Endothelial cell of umbilical vein (primary cell): ENCODE data around the gene ADORA2A. TPM values are rescaled to one million over a fixed set of nuclear protein-coding genes. Genes with fewer than 3 reads are reported as not detected.

Experiments used
- BruUV-seq: library from RNA; stranded (reverse); fragments of 400-500 nt; replicated peaks from 2 replicates; lab custom pipeline; 2021; lab: Mats Ljungman, UMichigan
- CTCF ChIA-PET: fragments of 300-600, 350-600 bp; sonication (Branson Sonifier 250); formaldehyde crosslinking; loops from one replicate; lab custom pipeline; 2021; ENCODE audit warnings: antibody characterized with exemption, inconsistent platforms; lab: Charles Lee
- POLR2A ChIA-PET: fragments of 300-600, 350-600 bp; sonication (Branson Sonifier 250); formaldehyde crosslinking; loops from one replicate; lab custom pipeline; 2021; ENCODE audit warnings: antibody characterized with exemption, inconsistent platforms; lab: Charles Lee
- DNase-seq: peaks from one replicate; pipeline ENCODE4 v3.0.0-alpha.2; 2011; ENCODE audit warnings: low read depth, low spot score
- FAIRE-seq: peaks from 2 replicates; lab custom pipeline; 2011; peaks lifted over from hg19 to GRCh38; lab: Jason Lieb, UNC
- H2AFZ ChIP-seq: 2 replicates; pipeline ENCODE4 v1.6.0; 2012; ENCODE audit warnings: low read depth, low read length, control low read depth, inconsistent platforms
- H3K27ac ChIP-seq: 2 replicates; pipeline ENCODE4 v1.5.1; 2011; ENCODE audit warnings: low read depth, mild to moderate bottlenecking, control low read depth, low read length, moderate library complexity; ENCODE audit not compliant: insufficient read depth
- H3K27me3 ChIP-seq, 2 experiments: 2 replicates each; pipeline versions ENCODE4 v1.6.0 to v1.6.1; 2011; ENCODE audit warnings: low read length in 2 of 2, mixed read lengths in 1 of 2; ENCODE audit not compliant: control insufficient read depth in 2 of 2, insufficient read depth in 2 of 2
- H3K36me3 ChIP-seq, 2 experiments: 2 replicates in 1 of 2; 3 replicates in 1 of 2; pipeline ENCODE4 v1.5.1; 2011; ENCODE audit warnings: low read length in 2 of 2, mild to moderate bottlenecking in 1 of 2, moderate library complexity in 1 of 2; ENCODE audit not compliant: control insufficient read depth in 2 of 2, insufficient read depth in 2 of 2; ENCODE audit errors: extremely low read depth in 1 of 2
- H3K4me1 ChIP-seq: 3 replicates; pipeline ENCODE4 v1.5.1; 2011; ENCODE audit warnings: mild to moderate bottlenecking, low read length; ENCODE audit not compliant: control insufficient read depth, insufficient read depth; ENCODE audit errors: extremely low read depth
- H3K4me2 ChIP-seq: 2 replicates; pipeline ENCODE4 v1.6.1; 2011; ENCODE audit warnings: low read length, control low read depth, mixed read lengths; ENCODE audit not compliant: insufficient read depth
- H3K4me3 ChIP-seq, 3 experiments: fragments of 200-600 bp in 1 of 3; sonication (generic), shearing (Covaris generic) in 1 of 3; replicated peaks in 1 of 3; 2 replicates each; pipeline ENCODE4 v1.5.1; 2011 to 2016; ENCODE audit warnings: control low read depth in 3 of 3, low read length in 3 of 3, mild to moderate bottlenecking in 2 of 3, inconsistent platforms in 1 of 3, low read depth in 1 of 3, moderate library complexity in 1 of 3; ENCODE audit not compliant: insufficient read depth in 1 of 3
- H3K79me2 ChIP-seq: 2 replicates; pipeline ENCODE4 v1.6.0; 2012; ENCODE audit warnings: low read length, inconsistent platforms; ENCODE audit not compliant: control insufficient read depth, insufficient read depth
- H3K9ac ChIP-seq: replicated peaks from 2 replicates; pipeline ENCODE3; 2011; ENCODE audit warnings: low read length, control low read depth; ENCODE audit not compliant: insufficient read depth; ENCODE audit errors: extremely low read depth
- H3K9me1 ChIP-seq: replicated peaks from 3 replicates; pipeline ENCODE4 v1.6.0; 2011; ENCODE audit warnings: mild to moderate bottlenecking, low read length; ENCODE audit not compliant: control insufficient read depth, insufficient read depth; ENCODE audit errors: extremely low read depth
- H3K9me3 ChIP-seq: replicated peaks from 2 replicates; pipeline ENCODE4 v1.5.1; 2012; ENCODE audit warnings: low read length, inconsistent platforms; ENCODE audit not compliant: control insufficient read depth, insufficient read depth
- H4K20me1 ChIP-seq: replicated peaks from 2 replicates; pipeline ENCODE3; 2011; ENCODE audit warnings: mild to moderate bottlenecking, low read length; ENCODE audit not compliant: control insufficient read depth, insufficient read depth; ENCODE audit errors: extremely low read depth
- CTCF ChIP-seq, 2 donors: IDR thresholded peaks; 1 replicate in 1 of 2; 2 replicates in 1 of 2; pipeline ENCODE4 v1.5.1; 2011; ENCODE audit warnings: low read length in 2 of 2, mild to moderate bottlenecking in 2 of 2, moderate library complexity in 2 of 2, control low read depth in 1 of 2, inconsistent platforms in 1 of 2, low read depth in 1 of 2; ENCODE audit not compliant: insufficient read depth in 1 of 2; ENCODE audit errors: extremely low read depth in 1 of 2
- EZH2 ChIP-seq: IDR thresholded peaks from 2 replicates; pipeline ENCODE4 v1.6.1; 2012; ENCODE audit warnings: borderline replicate concordance, low read depth, mild to moderate bottlenecking, moderate library complexity, low read length, inconsistent platforms; ENCODE audit not compliant: severe bottlenecking
- FOS ChIP-seq: IDR thresholded peaks from 2 replicates; pipeline ENCODE4 v1.6.1; 2011; ENCODE audit warnings: mild to moderate bottlenecking, low read length, moderate library complexity, borderline replicate concordance; ENCODE audit not compliant: insufficient read depth
- GATA2 ChIP-seq: IDR thresholded peaks from 2 replicates; pipeline ENCODE4 v1.7.0; 2011; ENCODE audit warnings: low read depth, mild to moderate bottlenecking, moderate library complexity, mixed read lengths, low read length; ENCODE audit not compliant: insufficient read length, insufficient read depth
- JUN ChIP-seq: IDR thresholded peaks from 2 replicates; pipeline ENCODE4 v1.6.1; 2011; ENCODE audit warnings: borderline replicate concordance, low read depth; ENCODE audit not compliant: insufficient read length, insufficient read depth
- MYC ChIP-seq: IDR thresholded peaks from one replicate; pipeline ENCODE4 v1.6.1; 2011; ENCODE audit warnings: mild to moderate bottlenecking, low read depth, low read length
- POLR2A ChIP-seq: IDR thresholded peaks from 2 replicates; pipeline ENCODE4 v1.6.1; 2012; ENCODE audit warnings: low read depth, mild to moderate bottlenecking, control low read depth, low read length
- POLR2AphosphoS5 ChIP-seq: IDR thresholded peaks from 2 replicates; pipeline ENCODE4 v1.6.1; 2012; ENCODE audit warnings: low read depth, mild to moderate bottlenecking, control low read depth, low read length, moderate library complexity; ENCODE audit not compliant: insufficient read depth
- dilution Hi-C: fragments of 300-500 bp; cut with MboI; formaldehyde crosslinking; loops from one replicate; pipeline ENCODE4 v1.15.0; 2019; ENCODE audit warnings: low sequenced_read_pairs; ENCODE audit not compliant: extremely low pct_ligation_motif_present
- intact Hi-C: fragments of 100-400 bp; cut with micrococcal nuclease; formaldehyde crosslinking; loops from one replicate; pipeline ENCODE4 v1.10.0; 2022
- polyA plus RNA-seq, 4 experiments: library from polyadenylated mRNA; depleted of rRNA in 3 of 4; stranded (reverse) in 3 of 4; unstranded in 1 of 4; fragments of >200 nt; gene quantifications; 2 replicates each; pipeline versions ENCODE4 v1.2.1 to v1.2.3, GENCODE V29; 2011 to 2012; ENCODE audit warnings: missing spikeins in 1 of 4
- total RNA-seq: library from RNA; stranded (reverse); gene quantifications from 2 replicates; pipeline ENCODE4 v1.2.3, GENCODE V29; 2021
- TF ChIP-seq, protein P1 (sequence below): IDR thresholded peaks from 2 replicates; pipeline ENCODE4 v1.6.1; 2011; ENCODE audit not compliant: insufficient read depth, insufficient read length

The ADORA2A gene
- total and polyA plus RNA-seq, 2 donors (not counting 3 experiments of a cell fraction or from before 2014, with no cell fraction given): 20.0 to 33.1 TPM

DNA sequence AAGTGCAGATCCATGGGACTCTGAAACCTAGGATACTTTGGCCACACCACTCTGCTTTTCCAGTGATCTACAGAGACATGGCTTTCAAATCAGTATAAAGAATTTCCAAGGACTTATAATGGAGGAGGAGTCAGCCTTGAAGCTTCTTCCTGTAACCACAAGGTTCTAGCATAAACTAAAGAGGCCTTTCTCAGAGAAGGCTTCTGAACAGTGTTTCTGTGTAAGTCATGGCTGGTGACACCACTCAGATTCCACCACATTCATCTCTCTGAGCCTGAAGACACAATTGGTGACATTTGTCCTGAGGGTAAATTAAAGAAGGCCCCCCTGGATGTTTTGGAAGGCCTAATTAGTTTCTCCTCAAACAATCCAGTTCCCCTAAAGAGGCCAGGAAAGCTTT, 29.0 kb upstream of the ADORA2A start:
- FAIRE-seq (no peak), DNase-seq (no peak)
- Histone ChIP-seq H3K4me2 (no peak overlapping the region), H3K27ac (no peak overlapping the region), H3K4me3 (no peak overlapping the region), H2AFZ (no peak overlapping the region), H3K9me1 (no peaks in the 10 kb centered on the region), H3K9ac (no peak overlapping the region), H4K20me1 (no peaks in the 10 kb centered on the region), H3K9me3 (no peaks in the 10 kb centered on the region), H3K79me2 (peaks cover 2% of the 10 kb centered on the region), H3K36me3 (no peaks in the 10 kb centered on the region), H3K4me1 (peaks cover 43% of the 10 kb centered on the region), H3K27me3 (no peaks in the 10 kb centered on the region)
- BruUV-seq: no TSS peak
- ChIA-PET POLR2A (no interaction called here), CTCF (no interaction called here)
- intact Hi-C loops (no loop called here), dilution Hi-C loops (no loop called here)
- TF ChIP-seq FOS (no peak), MYC (no peak), JUN (no peak), EZH2 (no peak), CTCF (IDR thresholded peaks at IDR 0.05; ENCODE audit: extremely low read depth in 1 of 2, insufficient read depth in 1 of 2, low read depth in 1 of 2, low read length in 2 of 2) (no peak), POLR2AphosphoS5 (no peak), GATA2 (no peak), POLR2A (no peak)
- TF ChIP-seq, protein P1, sequence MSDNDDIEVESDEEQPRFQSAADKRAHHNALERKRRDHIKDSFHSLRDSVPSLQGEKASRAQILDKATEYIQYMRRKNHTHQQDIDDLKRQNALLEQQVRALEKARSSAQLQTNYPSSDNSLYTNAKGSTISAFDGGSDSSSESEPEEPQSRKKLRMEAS: no peak
